GM23248 (cell line): ENCODE results near the gene LMO7.

ENCODE experiments used
- EZH2 ChIP-seq: fragments of 200-600 bp; sonication (generic); IDR thresholded peaks from 2 replicates; pipeline ENCODE4 v1.6.1; 2018; ENCODE audit warnings: antibody characterized with exemption, mild to moderate bottlenecking; ENCODE audit not compliant: insufficient read depth, poor library complexity, severe bottlenecking
- EZH2phosphoT487 ChIP-seq: fragments of 200-600 bp; sonication (generic); IDR thresholded peaks from 2 replicates; pipeline ENCODE4 v1.6.1; 2018; ENCODE audit warnings: antibody characterized with exemption, moderate library complexity, mild to moderate bottlenecking, low read depth; ENCODE audit not compliant: insufficient read depth

- no peak for TF ChIP-seq EZH2
- TF ChIP-seq EZH2phosphoT487 = no peak
Measured at GRCh38 chr13:75761369-75761768, 125.2 kb downstream of the LMO7 start.
